Endothelial cell (in vitro differentiated cells): ENCODE measurements around the gene MRGPRF. TPM values are rescaled to one million over a fixed set of nuclear protein-coding genes. Genes with fewer than 3 reads are reported as not detected.

Source experiments
- DNase-seq: peaks from one replicate; pipeline ENCODE4 v3.0.0; 2021; ENCODE audit warnings: low spot score
- H3K27ac Mint-ChIP-seq: one replicate; pipeline ENCODE4 v1.8.0; 2021; ENCODE audit warnings: mixed read lengths, inconsistent platforms; ENCODE audit not compliant: unreplicated experiment
- H3K27me3 Mint-ChIP-seq: one replicate; pipeline ENCODE4 v1.8.0; 2021; ENCODE audit warnings: mild to moderate bottlenecking, moderate library complexity, mixed read lengths, inconsistent platforms; ENCODE audit not compliant: unreplicated experiment
- H3K36me3 Mint-ChIP-seq: one replicate; pipeline ENCODE4 v1.8.0; 2021; ENCODE audit warnings: mild to moderate bottlenecking, low read depth, mixed read lengths, inconsistent platforms; ENCODE audit not compliant: unreplicated experiment
- H3K4me1 Mint-ChIP-seq: one replicate; pipeline ENCODE4 v1.8.0; 2021; ENCODE audit warnings: mild to moderate bottlenecking, mixed read lengths, inconsistent platforms; ENCODE audit not compliant: unreplicated experiment
- H3K4me3 Mint-ChIP-seq: one replicate; pipeline ENCODE4 v1.8.0; 2021; ENCODE audit warnings: mild to moderate bottlenecking, mixed read lengths, inconsistent platforms; ENCODE audit not compliant: unreplicated experiment
- H3K9me3 Mint-ChIP-seq: one replicate; pipeline ENCODE4 v1.8.0; 2021; ENCODE audit warnings: mixed read lengths, inconsistent platforms; ENCODE audit not compliant: unreplicated experiment
- total RNA-seq: library from RNA; stranded (reverse); fragmentation: NEBNext Ultra II Directional; extraction: Animal tissue kit (Norgen Biotek cat#: 25700); gene quantifications from one replicate; pipeline ENCODE4 v1.2.1, GENCODE V29; 2021; ENCODE audit not compliant: unreplicated experiment
- TF ChIP-seq, protein P1 (sequence below): fragments of 200-600 bp; sonication (generic); IDR thresholded peaks from one replicate; pipeline ENCODE4 v1.5.0; 2021; ENCODE audit warnings: antibody characterized with exemption; ENCODE audit not compliant: unreplicated experiment

The MRGPRF gene
- total RNA-seq, 1 donor from 2014 or later: 0.54 TPM

GRCh38 chr11:69041516-69041915 is 28.5 kb upstream of the MRGPRF start:
- TF ChIP-seq, protein P1, sequence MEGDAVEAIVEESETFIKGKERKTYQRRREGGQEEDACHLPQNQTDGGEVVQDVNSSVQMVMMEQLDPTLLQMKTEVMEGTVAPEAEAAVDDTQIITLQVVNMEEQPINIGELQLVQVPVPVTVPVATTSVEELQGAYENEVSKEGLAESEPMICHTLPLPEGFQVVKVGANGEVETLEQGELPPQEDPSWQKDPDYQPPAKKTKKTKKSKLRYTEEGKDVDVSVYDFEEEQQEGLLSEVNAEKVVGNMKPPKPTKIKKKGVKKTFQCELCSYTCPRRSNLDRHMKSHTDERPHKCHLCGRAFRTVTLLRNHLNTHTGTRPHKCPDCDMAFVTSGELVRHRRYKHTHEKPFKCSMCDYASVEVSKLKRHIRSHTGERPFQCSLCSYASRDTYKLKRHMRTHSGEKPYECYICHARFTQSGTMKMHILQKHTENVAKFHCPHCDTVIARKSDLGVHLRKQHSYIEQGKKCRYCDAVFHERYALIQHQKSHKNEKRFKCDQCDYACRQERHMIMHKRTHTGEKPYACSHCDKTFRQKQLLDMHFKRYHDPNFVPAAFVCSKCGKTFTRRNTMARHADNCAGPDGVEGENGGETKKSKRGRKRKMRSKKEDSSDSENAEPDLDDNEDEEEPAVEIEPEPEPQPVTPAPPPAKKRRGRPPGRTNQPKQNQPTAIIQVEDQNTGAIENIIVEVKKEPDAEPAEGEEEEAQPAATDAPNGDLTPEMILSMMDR: no peak
- peaks cover 5% of the 10 kb centered on the region for H3K4me1 Mint-ChIP-seq
- no peaks in the 10 kb centered on the region for H3K36me3 Mint-ChIP-seq
- H3K9me3 Mint-ChIP-seq: no peaks in the 10 kb centered on the region
- no peak overlapping the region for H3K27ac Mint-ChIP-seq
- H3K4me3 Mint-ChIP-seq: no peak overlapping the region
- no peak for DNase-seq
- peaks cover 2% of the 10 kb centered on the region for H3K27me3 Mint-ChIP-seq

DNA sequence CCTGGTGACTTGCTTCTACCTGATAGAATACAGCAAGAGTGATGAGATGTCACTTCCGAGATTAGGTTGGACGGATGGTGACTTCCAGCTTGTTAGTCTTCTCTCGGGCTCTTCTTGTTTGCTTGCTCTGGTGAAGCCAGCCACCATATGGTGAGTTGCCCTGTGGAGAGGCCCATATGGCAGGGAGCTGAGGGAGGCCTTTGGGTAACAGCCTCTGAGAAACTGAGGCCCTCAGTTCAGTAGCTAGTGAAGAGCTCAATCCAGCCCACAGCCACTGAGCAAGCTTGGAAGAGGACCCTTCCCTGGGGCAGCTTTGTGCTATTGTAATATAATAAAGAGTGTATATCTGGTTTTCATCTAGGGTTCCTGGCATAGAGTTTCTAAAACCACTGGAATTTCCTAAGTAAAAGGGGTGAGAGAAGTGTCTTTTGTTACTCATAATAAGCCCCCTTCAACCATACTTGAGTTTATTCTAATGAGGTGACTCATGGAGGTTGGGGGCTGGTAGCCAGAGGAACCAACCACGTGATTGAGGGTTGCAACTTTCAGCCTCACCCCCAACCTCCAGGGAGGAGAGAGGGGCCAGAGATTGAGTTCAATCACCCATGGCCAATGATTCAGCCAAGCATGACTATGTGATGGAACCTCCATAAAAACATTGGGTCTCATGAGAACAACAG is 27.7 kb upstream of the MRGPRF start:
- H3K4me1 Mint-ChIP-seq: peaks cover 5% of the 10 kb centered on the region
- peaks cover 2% of the 10 kb centered on the region for H3K27me3 Mint-ChIP-seq
- no peak for DNase-seq
- no peak overlapping the region for H3K27ac Mint-ChIP-seq
- H3K36me3 Mint-ChIP-seq: no peaks in the 10 kb centered on the region
- H3K9me3 Mint-ChIP-seq: no peaks in the 10 kb centered on the region
- TF ChIP-seq, protein P1: no peak
- no peak overlapping the region for H3K4me3 Mint-ChIP-seq

- H3K9me3 Mint-ChIP-seq: no peaks in the 10 kb centered on the region
- DNase-seq: no peak
- TF ChIP-seq, protein P1: no peak
- H3K36me3 Mint-ChIP-seq: no peaks in the 10 kb centered on the region
- H3K4me1 Mint-ChIP-seq: peaks cover 5% of the 10 kb centered on the region
- H3K4me3 Mint-ChIP-seq: no peak overlapping the region
- H3K27ac Mint-ChIP-seq: no peak overlapping the region
- H3K27me3 Mint-ChIP-seq: peaks cover 2% of the 10 kb centered on the region
These were observed 27.0 kb upstream of the MRGPRF start for GRCh38 chr11:69040051-69040450.

DNA sequence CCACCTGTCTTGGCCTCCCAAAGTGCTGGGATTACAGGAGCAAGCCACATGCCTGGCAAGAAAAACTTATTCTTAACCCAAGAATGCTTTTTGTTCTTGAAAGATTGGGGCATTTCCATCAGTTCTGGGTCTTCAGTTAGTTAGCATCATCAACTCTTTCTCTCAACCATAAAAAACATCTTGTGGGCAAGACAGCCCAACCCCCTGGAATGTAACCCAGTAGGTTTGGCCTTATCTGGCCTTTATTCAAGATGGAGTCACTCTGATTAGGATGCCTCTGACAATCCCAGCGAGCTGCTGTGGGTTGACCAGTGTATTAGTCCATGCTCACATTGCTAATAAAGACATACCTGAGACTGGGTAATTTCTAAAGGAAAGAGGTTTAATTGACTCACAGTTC is 26.5 kb upstream of the MRGPRF start:
- Mint-ChIP-seq H3K4me3 (no peak overlapping the region), H3K9me3 (no peaks in the 10 kb centered on the region), H3K36me3 (no peaks in the 10 kb centered on the region), H3K27ac (no peak overlapping the region), H3K27me3 (peaks cover 3% of the 10 kb centered on the region), H3K4me1 (peaks cover under 1% of the 10 kb centered on the region)
- TF ChIP-seq, protein P1: no peak
- DNase-seq: no peak

GRCh38 chr11:69037544-69037943 is 24.5 kb upstream of the MRGPRF start:
- Mint-ChIP-seq H3K27ac (no peak overlapping the region), H3K9me3 (no peaks in the 10 kb centered on the region), H3K4me1 (no peaks in the 10 kb centered on the region), H3K27me3 (peaks cover 4% of the 10 kb centered on the region), H3K4me3 (no peak overlapping the region), H3K36me3 (no peaks in the 10 kb centered on the region)
- TF ChIP-seq, protein P1: no peak
- DNase-seq: no peak
